Peyer's patch (tissue), 4 donors: ENCODE measurements around the gene KHDC1L.

ENCODE experiments used
- POLR2A ChIP-seq, 2 donors: fragments of 450-650 bp; IDR thresholded peaks; one replicate each; pipeline ENCODE4 v1.5.1; 2017; ENCODE audit warnings: antibody characterized with exemption in 2 of 2, mild to moderate bottlenecking in 2 of 2, moderate library complexity in 2 of 2
- TF ChIP-seq, protein P1 (sequence below), 6 experiments: fragments of 450-650 bp in 4 of 6; fragments of 200-600 bp in 2 of 6; sonication (generic) in 1 of 6; IDR thresholded peaks; one replicate each; pipeline ENCODE4 v1.5.1; 2017 to 2019; ENCODE audit warnings: antibody characterized with exemption in 6 of 6, mild to moderate bottlenecking in 3 of 6, moderate library complexity in 1 of 6

DNA sequence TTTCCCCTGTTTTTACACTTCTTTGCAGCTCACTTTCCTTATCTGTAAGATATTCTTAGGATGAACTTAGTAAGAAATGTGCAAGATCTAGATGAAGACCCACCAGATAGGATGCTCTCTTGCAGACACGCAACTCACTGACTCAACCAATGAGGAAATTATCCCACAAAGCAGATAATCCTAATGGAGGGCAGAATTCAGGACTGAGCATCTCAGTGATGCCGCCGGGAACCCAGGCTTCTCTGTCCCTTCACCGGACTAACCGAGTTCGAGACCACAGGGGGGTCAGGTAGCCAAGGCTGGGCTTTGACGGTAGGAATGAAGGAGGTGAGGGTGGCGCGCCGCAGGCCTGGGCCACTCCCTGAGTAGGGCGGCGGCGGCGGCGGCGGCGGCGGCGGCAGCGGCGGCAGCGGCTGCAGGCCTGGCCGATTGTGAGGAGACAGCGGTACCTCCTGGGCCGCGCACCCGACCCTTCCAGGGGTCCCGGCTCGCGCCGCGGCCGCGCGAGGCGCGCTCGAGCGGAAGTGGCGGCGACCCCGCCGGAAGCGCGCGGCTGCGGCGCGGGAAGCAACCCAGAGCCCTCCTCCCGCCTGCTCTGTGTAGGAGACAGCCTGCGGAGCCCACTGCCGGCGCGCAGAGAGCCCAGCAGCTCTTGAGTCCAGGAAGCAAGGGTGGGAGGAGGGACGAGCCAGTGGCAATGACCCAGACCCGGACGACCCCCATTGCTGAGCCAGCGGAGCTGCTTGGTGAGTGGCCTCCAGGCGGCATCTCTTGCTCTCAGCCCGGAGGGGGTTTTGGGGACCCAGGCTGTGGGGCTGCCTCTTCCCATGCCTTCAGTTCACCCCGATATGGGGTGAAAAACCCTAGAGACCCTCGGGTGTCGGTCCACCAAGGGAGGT lies 37.6 kb upstream of the KHDC1L start, which contains the start of gene KHDC1:
- TF ChIP-seq POLR2A (IDR thresholded peaks at IDR 0.05), result peak in 1 of 2 donors; percentile 20
- TF ChIP-seq, protein P1, sequence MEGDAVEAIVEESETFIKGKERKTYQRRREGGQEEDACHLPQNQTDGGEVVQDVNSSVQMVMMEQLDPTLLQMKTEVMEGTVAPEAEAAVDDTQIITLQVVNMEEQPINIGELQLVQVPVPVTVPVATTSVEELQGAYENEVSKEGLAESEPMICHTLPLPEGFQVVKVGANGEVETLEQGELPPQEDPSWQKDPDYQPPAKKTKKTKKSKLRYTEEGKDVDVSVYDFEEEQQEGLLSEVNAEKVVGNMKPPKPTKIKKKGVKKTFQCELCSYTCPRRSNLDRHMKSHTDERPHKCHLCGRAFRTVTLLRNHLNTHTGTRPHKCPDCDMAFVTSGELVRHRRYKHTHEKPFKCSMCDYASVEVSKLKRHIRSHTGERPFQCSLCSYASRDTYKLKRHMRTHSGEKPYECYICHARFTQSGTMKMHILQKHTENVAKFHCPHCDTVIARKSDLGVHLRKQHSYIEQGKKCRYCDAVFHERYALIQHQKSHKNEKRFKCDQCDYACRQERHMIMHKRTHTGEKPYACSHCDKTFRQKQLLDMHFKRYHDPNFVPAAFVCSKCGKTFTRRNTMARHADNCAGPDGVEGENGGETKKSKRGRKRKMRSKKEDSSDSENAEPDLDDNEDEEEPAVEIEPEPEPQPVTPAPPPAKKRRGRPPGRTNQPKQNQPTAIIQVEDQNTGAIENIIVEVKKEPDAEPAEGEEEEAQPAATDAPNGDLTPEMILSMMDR (IDR thresholded peaks at IDR 0.05), result no peak
